Inflammatory macrophage (primary cell): ENCODE results near the gene CD244.
"Not testable (repeated sequence)": the region's sequence is repeated elsewhere in the genome, so short reads cannot be mapped to it uniquely, and the experiment has no call there.

Experiments
- DNase-seq, 2 donors: peaks; one replicate each; pipeline ENCODE4 v3.0.0-alpha.2; 2020 to 2022

The CD244 gene

GRCh38 chr1:160808289-160808688 lies 54.4 kb downstream of the CD244 start:
- DNase-seq = no peak

- no peak for DNase-seq
Measured at GRCh38 chr1:160807738-160808137, 54.9 kb downstream of the CD244 start.

- DNase-seq = no peak
Measured at GRCh38 chr1:160807247-160807646, 55.4 kb downstream of the CD244 start.

- no peak for DNase-seq
Measured at GRCh38 chr1:160806784-160807183, 55.9 kb downstream of the CD244 start.

- no peak for DNase-seq
Measured at GRCh38 chr1:160806109-160806665, 56.5 kb downstream of the CD244 start.

- DNase-seq = no peak
Measured at GRCh38 chr1:160801836-160802580, 60.7 kb downstream of the CD244 start.

GRCh38 chr1:160800645-160801408 lies 61.9 kb downstream of the CD244 start:
- DNase-seq = no peak

GRCh38 chr1:160800142-160800541 lies 62.5 kb downstream of the CD244 start:
- no peak for DNase-seq

GRCh38 chr1:160799641-160800040 lies 63.0 kb downstream of the CD244 start:
- DNase-seq = no peak

- no peak for DNase-seq
Measured at GRCh38 chr1:160798439-160798838, 64.2 kb downstream of the CD244 start.

- no peak for DNase-seq
Measured at GRCh38 chr1:160797861-160798273, 64.8 kb downstream of the CD244 start.

- no peak for DNase-seq
Measured at GRCh38 chr1:160797271-160797709, 65.4 kb downstream of the CD244 start.

- peak; percentile 72 to 76 for DNase-seq
Measured at GRCh38 chr1:160795951-160796383, 66.7 kb downstream of the CD244 start, which contains the start of gene LY9. Gene LY9, plus strand, starts transcription at chr1:160796174. Its CDS starts 14 bp downstream, at chr1:160796188.

GRCh38 chr1:160794376-160794775 lies 68.3 kb downstream of the CD244 start:
- DNase-seq = no peak

GRCh38 chr1:160789702-160790611 lies 72.7 kb downstream of the CD244 start:
- peak; percentile 80 to 91 for DNase-seq

- DNase-seq = peak in 1 of 2 donors; percentile 19
Measured at GRCh38 chr1:160789051-160789701, 73.5 kb downstream of the CD244 start.

GRCh38 chr1:160782988-160783765 lies 79.5 kb downstream of the CD244 start:
- not testable (repeated sequence) for DNase-seq

GRCh38 chr1:160781914-160782689 lies 80.6 kb downstream of the CD244 start:
- DNase-seq = peak; percentile 40 to 58

GRCh38 chr1:160781186-160781766 lies 81.4 kb downstream of the CD244 start:
- DNase-seq = peak in 1 of 2 donors; percentile 39

GRCh38 chr1:160780398-160780755 lies 82.3 kb downstream of the CD244 start:
- no peak for DNase-seq
